GM18508 (cell line): ENCODE measurements around the gene NCBP3.

Source experiments
- ATAC-seq: cut with Tn5 transposase; IDR thresholded peaks from one replicate; pipeline ENCODE4 v1.9.1; 2021; ENCODE audit warnings: moderate number of reproducible peaks; ENCODE audit not compliant: insufficient read depth, unreplicated experiment

NCBP3 gene

GRCh38 chr17:3845621-3846436 lies at the start of gene NCBP3:
NCBP3 (minus strand) TSS chr17:3846246; CDS start chr17:3846223, 23 bp downstream.
- ATAC-seq: no peak

- ATAC-seq: no peak
Measured at GRCh38 chr17:3895354-3895753, 49.3 kb upstream of the NCBP3 start.

GRCh38 chr17:3894911-3895343 lies 48.9 kb upstream of the NCBP3 start:
- ATAC-seq: no peak

- no peak for ATAC-seq
Measured at GRCh38 chr17:3894188-3894587, 48.1 kb upstream of the NCBP3 start.

GRCh38 chr17:3893720-3894116 lies 47.7 kb upstream of the NCBP3 start:
- no peak for ATAC-seq

GRCh38 chr17:3893003-3893719 lies 47.1 kb upstream of the NCBP3 start, which contains the start of gene CAMKK1:
CAMKK1 (minus strand) TSS chr17:3893053; CDS start chr17:3885687, 7,366 bp downstream.
- ATAC-seq: peak; percentile 39

- ATAC-seq: no peak
Measured at GRCh38 chr17:3892095-3892998, 46.3 kb upstream of the NCBP3 start.

GRCh38 chr17:3891626-3892094 lies 45.6 kb upstream of the NCBP3 start:
- ATAC-seq: no peak

GRCh38 chr17:3890878-3891219 lies 44.8 kb upstream of the NCBP3 start:
- ATAC-seq: no peak

- no peak for ATAC-seq
Measured at GRCh38 chr17:3890082-3890877, 44.2 kb upstream of the NCBP3 start.

GRCh38 chr17:3889325-3890012 lies 43.4 kb upstream of the NCBP3 start:
- no peak for ATAC-seq

GRCh38 chr17:3888343-3889171 lies 42.5 kb upstream of the NCBP3 start:
- no peak for ATAC-seq

- ATAC-seq: no peak
Measured at GRCh38 chr17:3887804-3888203, 41.8 kb upstream of the NCBP3 start.

GRCh38 chr17:3887394-3887793 lies 41.3 kb upstream of the NCBP3 start:
- ATAC-seq: no peak

GRCh38 chr17:3886776-3887175 lies 40.7 kb upstream of the NCBP3 start:
- ATAC-seq: no peak

GRCh38 chr17:3885970-3886369 lies 39.9 kb upstream of the NCBP3 start:
- no peak for ATAC-seq

GRCh38 chr17:3885271-3885670 lies 39.2 kb upstream of the NCBP3 start:
- no peak for ATAC-seq

GRCh38 chr17:3884188-3884587 lies 38.1 kb upstream of the NCBP3 start:
- ATAC-seq: no peak
